HuH-7 (cell line): ENCODE data around the gene LRTM2.

Experiments
- DNase-seq: peaks from one replicate; pipeline ENCODE4 v3.0.0; 2011; ENCODE audit warnings: low spot score

Gene LRTM2

DNA sequence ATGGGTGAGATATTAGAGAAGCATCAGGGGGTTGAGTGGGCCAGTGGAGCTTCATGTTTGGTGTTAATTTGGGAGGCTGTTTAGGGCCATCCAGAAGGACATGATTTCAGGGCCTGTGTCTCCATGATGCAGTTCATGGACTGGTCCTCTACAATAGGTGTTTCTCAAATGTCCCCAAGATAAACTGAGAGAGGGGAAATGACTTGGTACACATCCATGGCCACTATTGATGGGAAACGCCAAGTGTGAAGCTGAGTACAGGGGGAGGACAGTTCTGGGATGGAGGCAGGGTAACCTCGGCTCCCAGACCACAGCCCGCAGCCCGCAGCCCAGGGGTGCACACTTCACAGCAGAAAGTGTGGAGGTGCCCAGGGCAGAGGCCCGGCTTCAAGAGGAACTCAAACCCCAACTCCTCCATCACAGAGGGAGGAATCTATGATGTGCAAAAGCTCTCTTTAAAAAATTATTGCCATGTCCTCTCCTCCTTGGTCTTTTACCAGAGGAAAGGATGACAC is 64.8 kb downstream of the LRTM2 start:
- DNase-seq, result no peak

DNA sequence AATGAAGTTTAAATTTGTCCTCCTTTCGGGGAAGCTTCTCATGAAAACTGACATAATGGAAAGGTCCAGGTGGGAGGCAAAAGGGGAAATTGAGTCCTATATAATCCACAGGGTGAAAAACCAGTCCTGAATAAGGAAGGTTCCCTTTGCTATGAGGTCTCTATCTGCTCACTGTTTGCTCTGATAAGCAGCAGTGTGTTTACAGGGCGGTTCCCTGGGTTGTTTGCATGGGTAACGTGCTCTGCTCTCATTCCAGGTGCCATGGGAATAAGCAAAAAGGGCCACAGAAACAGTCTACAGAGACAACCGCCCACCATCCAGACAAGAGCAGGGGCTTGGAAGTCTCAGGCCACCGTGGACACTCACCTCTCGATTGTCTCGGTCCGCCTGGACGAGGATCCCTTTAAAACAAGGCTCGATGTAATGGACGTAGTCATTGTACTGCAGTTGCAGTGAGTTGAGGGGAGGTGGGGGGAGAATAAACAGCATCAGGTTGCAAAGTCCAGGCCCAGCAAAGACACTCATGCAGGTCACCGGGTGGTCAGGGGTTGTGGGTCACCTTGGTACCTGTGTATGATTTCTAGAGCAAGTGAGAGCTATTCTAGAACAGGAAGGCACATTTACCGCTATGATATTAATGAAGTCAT is 65.4 kb downstream of the LRTM2 start:
- DNase-seq, result no peak
